Lung microvascular endothelial cell (primary cell): ENCODE results near the gene RBM33. TPM values are rescaled to one million over a fixed set of nuclear protein-coding genes. Genes with fewer than 3 reads are reported as not detected.
"Not testable (repeated sequence)": the region's sequence is repeated elsewhere in the genome, so short reads cannot be mapped to it uniquely, and the experiment has no call there.

Source experiments
- DNase-seq, 2 donors: peaks; one replicate each; pipeline versions ENCODE4 v3.0.0 to v3.0.0-alpha.2; 2010; ENCODE audit warnings: low read depth in 2 of 2
- total RNA-seq: library from RNA; depleted of rRNA; stranded (reverse); fragments of >200 nt; gene quantifications from 2 replicates; pipeline ENCODE4 v1.2.1, GENCODE V29; 2014

The RBM33 gene
- total RNA-seq, 1 donor from 2014 or later: 21.4 TPM

GRCh38 chr7:155685791-155686160, 41.3 kb downstream of the RBM33 start:
- DNase-seq: no peak

- not testable (repeated sequence) for DNase-seq
Observed at GRCh38 chr7:155686620-155687324, 42.3 kb downstream of the RBM33 start.

GRCh38 chr7:155688237-155688636, 43.8 kb downstream of the RBM33 start:
- not testable (repeated sequence) for DNase-seq

- DNase-seq: not testable (repeated sequence)
Observed at GRCh38 chr7:155690655-155691054, 46.2 kb downstream of the RBM33 start.

GRCh38 chr7:155692317-155692716, 47.9 kb downstream of the RBM33 start:
- DNase-seq: peak; percentile 45 to 63

GRCh38 chr7:155693826-155694225, 49.4 kb downstream of the RBM33 start:
- DNase-seq: no peak

- DNase-seq: peak in 1 of 2 donors; percentile 54
Observed at GRCh38 chr7:155694851-155695250, 50.4 kb downstream of the RBM33 start.

- no peak for DNase-seq
Observed at GRCh38 chr7:155696747-155697146, 52.3 kb downstream of the RBM33 start.

GRCh38 chr7:155698633-155699032, 54.2 kb downstream of the RBM33 start:
- no peak for DNase-seq

GRCh38 chr7:155699180-155699579, 54.7 kb downstream of the RBM33 start:
- DNase-seq: no peak

GRCh38 chr7:155700847-155701246, 56.4 kb downstream of the RBM33 start:
- no peak for DNase-seq

GRCh38 chr7:155701972-155702544, 57.6 kb downstream of the RBM33 start:
- peak in 1 of 2 donors; percentile 7 for DNase-seq

- peak in 1 of 2 donors; percentile 26 for DNase-seq
Observed at GRCh38 chr7:155702616-155703015, 58.2 kb downstream of the RBM33 start.

GRCh38 chr7:155705623-155706360, 61.3 kb downstream of the RBM33 start:
- DNase-seq: no peak

- no peak for DNase-seq
Observed at GRCh38 chr7:155706376-155706775, 61.9 kb downstream of the RBM33 start.

GRCh38 chr7:155709453-155709852, 65.0 kb downstream of the RBM33 start:
- DNase-seq: no peak

- DNase-seq: no peak
Observed at GRCh38 chr7:155710031-155710430, 65.6 kb downstream of the RBM33 start.

GRCh38 chr7:155710530-155710929, 66.1 kb downstream of the RBM33 start:
- DNase-seq: no peak

- no peak for DNase-seq
Observed at GRCh38 chr7:155711081-155711480, 66.6 kb downstream of the RBM33 start.

GRCh38 chr7:155713384-155713783, 68.9 kb downstream of the RBM33 start:
- DNase-seq: no peak

- no peak for DNase-seq
Observed at GRCh38 chr7:155714702-155715101, 70.2 kb downstream of the RBM33 start.

- no peak for DNase-seq
Observed at GRCh38 chr7:155715111-155715805, 70.8 kb downstream of the RBM33 start.
